GM21367 (cell line): Measurements from ENCODE around the gene SLC6A3.

ENCODE experiments used
- ATAC-seq: cut with Tn5 transposase; IDR thresholded peaks from one replicate; pipeline ENCODE4 v1.9.1; 2021; ENCODE audit not compliant: unreplicated experiment

Gene SLC6A3

DNA sequence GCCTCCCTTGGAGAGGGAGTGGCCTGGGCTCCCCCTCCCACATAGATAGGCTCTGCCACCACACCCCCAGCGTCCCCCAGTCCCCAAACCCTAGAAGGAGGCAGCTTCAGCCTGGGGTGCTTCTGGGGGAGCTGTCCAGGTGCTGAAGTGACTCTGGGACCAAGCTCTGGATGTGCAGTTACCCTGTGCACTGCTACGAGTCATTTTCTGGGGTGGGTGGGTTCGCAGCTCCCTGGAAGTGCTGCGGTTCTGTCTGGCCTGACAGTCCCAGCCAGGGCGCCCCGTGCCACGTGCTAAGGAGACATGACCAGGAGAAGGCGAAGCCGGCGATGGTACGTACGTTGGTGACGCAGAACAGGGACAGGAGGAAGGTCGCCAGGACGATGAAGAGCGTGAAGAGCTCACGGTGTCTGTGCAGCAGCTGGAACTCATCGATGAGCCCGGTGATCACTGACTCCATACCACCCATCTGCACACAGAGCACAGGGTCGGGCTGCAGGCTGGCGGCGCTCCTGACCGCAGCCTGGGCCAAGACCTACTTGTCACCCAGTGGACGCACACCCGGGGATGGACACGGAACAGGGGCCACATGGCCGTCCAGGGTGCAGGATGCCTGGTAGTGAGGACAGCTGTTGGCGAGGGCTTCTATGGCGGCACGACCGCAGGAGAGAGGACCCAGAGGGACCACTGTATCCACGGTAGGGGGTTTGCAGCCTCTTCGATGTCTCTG, 35.7 kb downstream of the SLC6A3 start:
- no peak for ATAC-seq

- no peak for ATAC-seq
Measured at GRCh38 chr5:1406681-1407640, 38.3 kb downstream of the SLC6A3 start.

- ATAC-seq, result no peak
Measured at GRCh38 chr5:1405539-1406530, 39.4 kb downstream of the SLC6A3 start.

DNA sequence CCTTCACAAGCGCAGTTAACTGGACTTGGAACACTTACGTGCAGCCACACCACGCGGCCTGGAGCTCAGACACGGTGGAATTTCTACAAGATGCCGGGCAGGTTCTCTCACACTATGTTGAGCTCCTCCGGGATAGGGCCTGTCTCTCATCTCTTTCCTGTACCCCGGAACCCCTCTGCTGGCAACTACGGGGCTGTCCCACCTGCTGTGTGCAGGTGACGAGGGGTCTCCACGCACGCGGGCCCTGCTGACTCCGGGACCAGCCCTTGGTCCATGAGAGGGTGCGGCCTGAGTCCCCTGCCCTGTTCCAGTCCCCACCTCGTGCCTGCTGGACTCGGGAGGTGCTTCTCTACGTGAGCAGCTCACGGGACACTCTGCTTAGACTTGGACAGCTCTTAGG, 40.1 kb downstream of the SLC6A3 start:
- ATAC-seq, result no peak

- no peak for ATAC-seq
Measured at GRCh38 chr5:1404062-1404461, 41.2 kb downstream of the SLC6A3 start.

DNA sequence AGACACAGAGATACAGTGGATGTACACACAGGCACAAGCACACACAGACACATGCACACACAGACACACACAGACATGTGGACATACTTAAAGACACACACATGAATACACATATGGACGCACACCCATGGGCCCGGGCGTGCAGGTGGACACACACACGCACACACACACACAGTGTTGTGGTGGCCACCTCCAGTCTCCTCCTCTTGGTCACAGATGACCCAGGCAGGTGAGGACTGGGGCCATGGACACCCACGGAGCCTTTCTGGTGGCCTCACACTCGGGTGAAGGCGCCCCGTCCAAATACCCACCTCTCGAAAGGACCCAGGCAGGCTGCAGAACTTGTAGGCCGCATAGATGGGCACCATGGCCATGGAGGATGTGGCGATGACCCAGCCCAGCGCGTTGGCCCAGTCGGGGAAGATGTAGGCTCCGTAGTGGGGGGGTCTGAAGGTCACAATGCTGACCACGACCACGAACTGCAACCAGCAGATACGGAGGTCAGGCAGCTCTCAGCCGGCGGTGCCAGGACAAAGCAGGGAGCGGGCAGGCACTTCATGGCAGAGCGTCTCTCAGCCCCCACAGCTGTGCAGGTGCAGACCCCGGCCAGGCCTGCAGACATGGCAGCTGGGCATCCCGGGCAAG, 42.5 kb downstream of the SLC6A3 start:
- no peak for ATAC-seq

DNA sequence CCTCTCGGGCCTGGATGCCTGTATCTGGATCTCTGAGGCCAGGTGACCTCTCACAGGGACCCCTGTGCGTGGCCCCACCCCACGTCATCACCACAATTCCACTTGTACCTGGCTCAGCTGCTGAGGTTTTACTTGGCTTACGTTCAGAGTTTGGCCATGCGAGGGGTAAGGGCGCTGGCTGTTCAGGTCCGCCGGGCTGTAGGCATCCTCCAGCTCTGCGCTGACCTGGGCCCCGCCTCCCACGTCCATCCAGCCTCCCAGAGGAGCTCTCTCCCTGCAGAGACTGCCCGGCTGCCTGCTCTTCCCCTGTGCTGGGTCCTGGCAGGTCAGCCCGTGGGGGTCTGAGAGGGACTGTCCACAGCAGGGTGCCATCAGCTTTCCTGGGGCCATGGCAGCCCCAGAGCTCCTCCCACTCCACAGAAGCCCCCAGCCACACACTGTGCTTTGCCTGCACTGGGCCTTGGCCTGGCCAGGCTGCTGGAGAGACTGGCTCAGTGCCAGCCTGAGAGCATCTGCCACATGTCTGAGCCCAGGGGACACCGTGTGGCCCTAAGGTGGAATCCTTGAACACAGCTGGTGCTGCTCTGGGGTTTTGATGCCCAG, 43.6 kb downstream of the SLC6A3 start:
- no peak for ATAC-seq

DNA sequence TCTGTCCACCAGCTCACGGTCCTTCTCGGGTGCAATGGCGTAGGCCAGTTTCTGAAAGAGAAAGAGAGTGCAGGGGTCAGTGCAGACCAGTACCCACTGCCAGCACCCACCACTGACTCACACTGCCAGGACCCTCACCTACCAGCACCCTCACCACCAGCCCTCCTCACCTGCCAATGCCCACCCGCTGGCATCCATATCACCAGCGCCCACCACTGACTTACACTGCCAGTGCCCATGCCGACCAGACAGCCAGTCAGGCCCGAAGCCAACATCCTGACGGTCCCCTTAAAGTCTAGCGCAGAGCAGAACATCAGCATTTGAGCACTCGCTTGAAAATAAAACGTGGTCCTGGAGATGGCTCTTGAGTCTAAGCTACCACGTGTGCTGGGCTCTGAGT, 44.3 kb downstream of the SLC6A3 start:
- ATAC-seq, result no peak

GRCh38 chr5:1400211-1400855, 44.9 kb downstream of the SLC6A3 start:
- no peak for ATAC-seq

DNA sequence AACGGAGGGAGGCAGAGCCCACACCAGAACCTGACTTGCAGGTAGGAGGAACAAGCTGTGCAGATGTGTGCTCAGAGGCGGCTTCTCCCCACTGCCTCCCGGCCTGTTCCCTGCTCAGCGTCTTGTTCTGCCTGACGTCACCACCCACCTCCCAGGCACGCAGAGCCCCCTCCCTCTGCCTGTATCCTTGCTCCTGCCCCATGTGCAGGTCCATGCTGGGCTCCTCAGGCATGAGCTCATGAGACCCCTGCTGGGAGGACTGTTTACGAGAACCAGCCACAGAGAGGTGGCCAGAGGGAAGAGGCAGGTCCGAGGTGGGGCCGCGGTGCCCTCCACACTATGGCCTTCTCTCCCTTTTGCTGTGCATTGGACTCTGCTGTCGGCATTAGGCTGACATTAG, 45.5 kb downstream of the SLC6A3 start:
- ATAC-seq, result no peak

GRCh38 chr5:1396293-1396816, 48.9 kb downstream of the SLC6A3 start:
- ATAC-seq, result no peak

DNA sequence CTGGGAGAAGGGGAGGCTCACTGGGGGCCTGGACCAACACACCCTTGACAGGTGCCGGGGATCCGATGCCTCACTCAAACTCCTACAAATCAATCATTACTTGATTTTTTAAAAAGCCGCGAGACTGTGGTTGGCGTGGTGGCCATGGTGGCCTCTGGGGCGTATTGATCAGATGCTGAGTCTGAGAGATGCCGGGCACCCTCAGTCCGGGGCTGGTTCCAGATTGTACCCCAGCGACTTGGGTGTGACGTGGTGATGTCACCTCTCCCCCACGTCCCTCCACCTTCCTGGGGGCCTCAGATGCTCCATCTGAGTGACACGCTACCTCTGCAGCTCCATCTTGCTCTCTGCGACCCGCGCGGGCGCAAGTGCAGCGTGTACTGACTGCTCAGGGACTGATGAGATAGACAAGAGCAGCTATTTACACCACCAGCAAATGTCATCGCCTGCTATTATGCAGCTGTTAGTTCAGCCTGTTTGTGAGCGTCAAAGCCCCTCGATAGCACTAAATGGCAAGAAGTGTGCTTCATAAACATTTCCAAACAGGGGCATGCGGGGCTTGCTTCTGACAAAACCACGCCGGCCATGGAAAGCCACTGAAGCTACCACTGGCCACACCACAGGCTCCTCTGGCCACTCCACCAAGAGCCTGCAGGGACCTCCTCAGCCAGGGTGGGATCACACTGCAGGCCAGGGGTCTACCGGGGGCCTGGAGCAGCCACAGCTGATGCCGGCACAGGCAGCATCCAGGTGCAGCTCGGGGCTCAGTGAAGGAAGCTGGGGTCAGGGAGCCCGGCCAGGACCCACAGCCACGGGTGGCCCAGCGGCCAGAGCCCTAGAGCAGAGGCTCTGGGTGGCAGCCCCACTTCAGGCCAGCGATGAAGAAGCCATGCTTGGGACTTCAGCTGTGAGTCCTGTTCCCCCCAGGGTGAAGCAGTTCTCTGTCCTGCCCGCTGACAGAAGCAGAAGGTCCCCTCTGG, 50.1 kb downstream of the SLC6A3 start:
- no peak for ATAC-seq

DNA sequence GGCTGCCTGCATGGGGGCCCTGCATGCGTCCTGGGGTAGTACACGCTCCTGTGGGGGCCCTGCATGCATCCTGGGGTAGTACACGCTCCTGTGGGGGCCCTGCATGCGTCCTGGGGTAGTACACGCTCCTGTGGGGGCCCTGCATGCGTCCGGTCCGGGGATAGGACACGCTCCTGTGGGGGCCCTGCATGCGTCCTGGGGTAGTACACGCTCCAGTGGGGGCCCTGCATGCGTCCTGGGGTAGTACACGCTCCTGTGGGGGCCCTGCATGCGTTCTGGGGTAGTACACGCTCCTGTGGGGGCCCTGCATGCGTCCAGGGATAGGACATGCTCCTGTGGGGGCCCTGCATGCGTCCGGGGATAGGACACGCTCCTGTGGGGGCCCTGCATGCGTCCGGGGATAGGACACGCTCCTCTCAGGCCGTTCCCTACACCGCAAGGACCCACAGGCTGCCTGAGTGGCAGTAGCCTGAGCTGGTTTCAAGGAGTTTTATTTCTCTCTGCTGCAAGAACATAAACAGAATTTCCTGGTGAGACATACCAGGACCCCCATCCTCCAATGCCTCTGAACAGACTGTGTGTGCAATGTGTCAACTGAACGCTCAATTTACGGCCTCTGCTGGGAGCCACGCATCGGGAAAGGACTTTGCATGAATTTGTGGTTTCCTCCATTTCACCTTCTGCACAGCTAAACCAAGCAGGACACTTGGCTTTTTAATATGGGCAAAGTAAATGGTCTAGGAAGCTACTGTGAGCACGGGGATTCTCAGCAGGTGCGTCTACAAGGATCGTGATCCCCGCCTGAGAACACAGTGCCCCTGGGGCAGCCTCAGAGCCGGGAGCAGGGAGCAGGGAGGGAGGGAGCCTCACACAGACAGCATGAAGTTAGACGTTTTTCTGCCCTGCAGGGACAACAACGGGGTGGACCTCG, 51.4 kb downstream of the SLC6A3 start:
- no peak for ATAC-seq

DNA sequence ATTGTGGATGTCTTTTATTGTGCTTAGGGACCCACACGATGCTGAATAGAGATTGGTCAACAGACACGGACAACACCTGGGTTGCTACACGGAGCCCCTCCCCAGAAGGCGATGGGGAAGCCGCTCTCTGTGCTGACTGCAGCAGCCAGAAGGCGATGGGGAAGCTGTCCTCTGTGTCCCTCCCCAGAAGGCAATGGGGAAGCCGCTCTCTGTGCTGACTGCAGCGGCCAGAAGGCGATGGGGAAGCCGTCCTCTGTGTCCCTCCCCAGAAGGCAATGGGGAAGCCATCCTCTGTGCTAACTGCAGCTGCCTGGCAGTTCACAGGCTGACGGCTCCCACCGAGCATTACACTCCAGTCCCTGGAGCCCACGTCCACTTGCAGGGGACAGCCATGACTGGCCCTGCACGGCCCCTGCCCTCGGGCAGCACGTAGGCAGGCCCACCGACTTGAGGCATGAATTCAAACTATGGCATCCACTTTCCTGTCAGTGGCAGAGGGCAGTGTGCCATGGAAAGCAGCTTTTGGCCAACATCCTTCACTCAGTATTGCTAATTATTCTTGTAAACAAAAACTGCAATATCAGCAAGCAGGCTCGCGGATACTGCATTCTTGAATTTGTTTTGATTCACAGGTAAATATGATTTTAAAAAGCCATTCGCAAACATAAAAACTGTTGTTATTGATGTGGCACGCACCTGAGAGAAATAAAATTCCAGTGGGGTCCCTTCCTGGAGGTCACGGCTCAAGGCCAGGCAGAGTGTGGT, 52.3 kb downstream of the SLC6A3 start:
- no peak for ATAC-seq

DNA sequence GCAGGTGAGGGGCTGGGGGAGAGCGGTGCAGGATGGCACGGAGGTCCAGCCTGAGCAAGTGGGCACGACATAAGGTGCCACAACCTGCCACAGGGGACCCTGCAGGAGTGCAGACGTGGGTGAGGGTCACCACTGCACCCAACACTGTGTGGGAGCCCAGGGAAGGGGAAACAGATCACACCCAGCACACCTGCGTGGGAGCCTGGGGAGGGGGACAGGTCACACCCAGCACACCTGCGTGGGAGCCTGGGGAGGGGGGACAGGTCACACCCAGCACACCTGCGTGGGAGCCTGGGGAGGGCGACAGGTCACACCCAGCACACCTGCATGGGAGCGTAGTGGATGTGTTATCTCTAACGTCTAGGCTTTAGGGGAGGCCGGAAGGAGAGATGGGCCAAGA, 53.0 kb downstream of the SLC6A3 start:
- no peak for ATAC-seq

- no peak for ATAC-seq
Measured at GRCh38 chr5:1391691-1392090, 53.5 kb downstream of the SLC6A3 start.
